ENCODE results near the gene MUC12. TPM values are rescaled to one million over a fixed set of nuclear protein-coding genes. Genes with fewer than 3 reads are reported as not detected.
"Not testable (repeated sequence)": the region's sequence is repeated elsewhere in the genome, so short reads cannot be mapped to it uniquely, and the experiment has no call there.

The MUC12 gene
- 4.0 and 8.5 TPM in 2 replicates for total RNA-seq
- polyA plus RNA-seq = 7.3 and 9.2 TPM in 2 replicates

GRCh38 chr7:100969066-100969615, at the start of gene MUC12:
Gene MUC12 (plus strand): TSS chr7:100969565. CDS start chr7:100969623, 58 bp downstream.
- Histone ChIP-seq H3K27me3 (peaks cover 56% of the 10 kb centered on the region), H3K9me3 (ENCODE audit: low read depth) (no peaks in the 10 kb centered on the region), H3K4me3 (no peak within 1 kb of the TSS), H3K4me1 (ENCODE audit: insufficient read depth) (peaks cover 9% of the 10 kb centered on the region), H4K20me1 (ENCODE audit: insufficient read depth, poor library complexity, severe bottlenecking) (no peaks in the 10 kb centered on the region), H3K27ac (no peak within 1 kb of the TSS), H3K36me3 (replicated peaks; ENCODE audit: insufficient read depth, low read depth) (no peaks in the 10 kb centered on the region), H3K4me2 (no peak within 1 kb of the TSS), H3K9me2 (replicated peaks; ENCODE audit: insufficient read depth) (no peaks in the 10 kb centered on the region), H3K79me2 (no peaks in the 10 kb centered on the region), H2AFZ (no peak within 1 kb of the TSS)
- DNase-seq (ENCODE audit: low spot score) = no peak
- TF ChIP-seq CTCF (IDR thresholded peaks at IDR 0.05; ENCODE audit: poor library complexity) (no peak), EZH2 (IDR thresholded peaks at IDR 0.05; ENCODE audit: borderline replicate concordance) (no peak), EZH2phosphoT487 (IDR thresholded peaks at IDR 0.05; ENCODE audit: low read depth, severe bottlenecking, unreplicated experiment) (no peak)
- 74% methylated on average over 9 of the region's 12 CpGs for WGBS (ENCODE audit: low lambda C conversion rate, missing lambda C conversion rate)

GRCh38 chr7:100919779-100920437, 49.5 kb upstream of the MUC12 start:
- not testable (repeated sequence) for H3K4me1 ChIP-seq (ENCODE audit: insufficient read depth); H3K4me3 ChIP-seq; H3K79me2 ChIP-seq; H3K27me3 ChIP-seq; H3K27ac ChIP-seq; H3K9me3 ChIP-seq (ENCODE audit: low read depth); DNase-seq (ENCODE audit: low spot score); H2AFZ ChIP-seq; H3K36me3 ChIP-seq (replicated peaks; ENCODE audit: insufficient read depth, low read depth); H4K20me1 ChIP-seq (ENCODE audit: insufficient read depth, poor library complexity, severe bottlenecking); H3K4me2 ChIP-seq; H3K9me2 ChIP-seq (replicated peaks; ENCODE audit: insufficient read depth)
- 66% methylated on average over 9 of the region's 9 CpGs for WGBS (ENCODE audit: low lambda C conversion rate, missing lambda C conversion rate)

- H3K4me1 ChIP-seq (ENCODE audit: insufficient read depth) = no peaks in the 10 kb centered on the region
- no peaks in the 10 kb centered on the region for H3K27me3 ChIP-seq
- H3K79me2 ChIP-seq = no peaks in the 10 kb centered on the region
- no peak for DNase-seq (ENCODE audit: low spot score)
- no peaks in the 10 kb centered on the region for H3K36me3 ChIP-seq (replicated peaks; ENCODE audit: insufficient read depth, low read depth)
- H2AFZ ChIP-seq = no peak overlapping the region
- no peak overlapping the region for H3K27ac ChIP-seq
- H3K9me3 ChIP-seq (ENCODE audit: low read depth) = no peaks in the 10 kb centered on the region
- no peaks in the 10 kb centered on the region for H3K9me2 ChIP-seq (replicated peaks; ENCODE audit: insufficient read depth)
- H3K4me2 ChIP-seq = no peak overlapping the region
- H3K4me3 ChIP-seq = no peak overlapping the region
- no peak for TF ChIP-seq CTCF (IDR thresholded peaks at IDR 0.05; ENCODE audit: poor library complexity)
- TF ChIP-seq EZH2 (IDR thresholded peaks at IDR 0.05; ENCODE audit: borderline replicate concordance) = no peak
- no peak for TF ChIP-seq EZH2phosphoT487 (IDR thresholded peaks at IDR 0.05; ENCODE audit: low read depth, severe bottlenecking, unreplicated experiment)
- H4K20me1 ChIP-seq (ENCODE audit: insufficient read depth, poor library complexity, severe bottlenecking) = no peaks in the 10 kb centered on the region
These were observed 48.3 kb upstream of the MUC12 start for GRCh38 chr7:100921039-100921438.

- not testable (repeated sequence) for H4K20me1 ChIP-seq (ENCODE audit: insufficient read depth, poor library complexity, severe bottlenecking); H3K79me2 ChIP-seq; H3K36me3 ChIP-seq (replicated peaks; ENCODE audit: insufficient read depth, low read depth); H2AFZ ChIP-seq; H3K27ac ChIP-seq; H3K4me3 ChIP-seq; H3K4me1 ChIP-seq (ENCODE audit: insufficient read depth); H3K9me3 ChIP-seq (ENCODE audit: low read depth); H3K4me2 ChIP-seq; H3K27me3 ChIP-seq; H3K9me2 ChIP-seq (replicated peaks; ENCODE audit: insufficient read depth); DNase-seq (ENCODE audit: low spot score)
- 36% methylated on average over 2 of the region's 4 CpGs for WGBS (ENCODE audit: low lambda C conversion rate, missing lambda C conversion rate)
These were observed 45.7 kb upstream of the MUC12 start for GRCh38 chr7:100923616-100924015.
